ENCODE data around the gene SOWAHC. TPM values are rescaled to one million over a fixed set of nuclear protein-coding genes. Genes with fewer than 3 reads are reported as not detected.

The SOWAHC gene
- total RNA-seq, 1 donor from 2014 or later, result 5.7 TPM

DNA sequence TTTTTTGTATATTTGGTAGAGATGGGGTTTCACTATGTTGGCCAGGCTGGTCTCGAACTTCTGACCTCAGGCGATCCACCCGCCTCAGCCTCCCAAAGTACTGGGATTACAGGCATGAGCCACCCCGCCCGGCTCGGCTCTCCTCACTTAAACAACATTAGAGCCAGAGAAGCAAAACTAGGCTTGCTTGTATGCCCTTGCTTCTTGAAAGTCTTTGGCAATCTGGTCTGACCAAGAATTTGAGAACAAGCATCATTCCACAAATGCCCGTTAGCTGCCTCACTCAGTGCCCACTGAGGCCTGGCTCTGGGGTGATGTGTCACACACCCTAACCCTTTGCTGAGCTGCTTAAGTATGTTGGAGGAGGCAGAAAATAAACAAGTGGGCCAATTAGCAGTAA lies 33.5 kb downstream of the SOWAHC start:
- no peaks in the 10 kb centered on the region for H3K36me3 ChIP-seq
- Mint-ChIP-seq H3K36me3 (no peaks in the 10 kb centered on the region), H3K27me3 (ENCODE audit: insufficient read depth, low read depth) (peaks cover 7% of the 10 kb centered on the region), H3K4me1 (peaks cover 32% of the 10 kb centered on the region), H3K9me3 (no peaks in the 10 kb centered on the region), H3K4me3 (no peak overlapping the region), H3K27ac (no peak overlapping the region)
- H2AFZ ChIP-seq (replicated peaks), result no peak overlapping the region
- no peak for DNase-seq (ENCODE audit: low spot score)
- no peaks in the 10 kb centered on the region for H3K27me3 ChIP-seq
- TF ChIP-seq EZH2phosphoT487 (IDR thresholded peaks at IDR 0.05) (no peak), EZH2 (IDR thresholded peaks at IDR 0.05) (no peak)
- TF ChIP-seq, protein P1, sequence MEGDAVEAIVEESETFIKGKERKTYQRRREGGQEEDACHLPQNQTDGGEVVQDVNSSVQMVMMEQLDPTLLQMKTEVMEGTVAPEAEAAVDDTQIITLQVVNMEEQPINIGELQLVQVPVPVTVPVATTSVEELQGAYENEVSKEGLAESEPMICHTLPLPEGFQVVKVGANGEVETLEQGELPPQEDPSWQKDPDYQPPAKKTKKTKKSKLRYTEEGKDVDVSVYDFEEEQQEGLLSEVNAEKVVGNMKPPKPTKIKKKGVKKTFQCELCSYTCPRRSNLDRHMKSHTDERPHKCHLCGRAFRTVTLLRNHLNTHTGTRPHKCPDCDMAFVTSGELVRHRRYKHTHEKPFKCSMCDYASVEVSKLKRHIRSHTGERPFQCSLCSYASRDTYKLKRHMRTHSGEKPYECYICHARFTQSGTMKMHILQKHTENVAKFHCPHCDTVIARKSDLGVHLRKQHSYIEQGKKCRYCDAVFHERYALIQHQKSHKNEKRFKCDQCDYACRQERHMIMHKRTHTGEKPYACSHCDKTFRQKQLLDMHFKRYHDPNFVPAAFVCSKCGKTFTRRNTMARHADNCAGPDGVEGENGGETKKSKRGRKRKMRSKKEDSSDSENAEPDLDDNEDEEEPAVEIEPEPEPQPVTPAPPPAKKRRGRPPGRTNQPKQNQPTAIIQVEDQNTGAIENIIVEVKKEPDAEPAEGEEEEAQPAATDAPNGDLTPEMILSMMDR (IDR thresholded peaks at IDR 0.05), result no peak
- H3K4me3 ChIP-seq, result no peak overlapping the region
- peaks cover 20% of the 10 kb centered on the region for H3F3A ChIP-seq (ENCODE audit: low read depth)
- H4K20me1 ChIP-seq (ENCODE audit: low read depth), result no peaks in the 10 kb centered on the region
- H3K79me2 ChIP-seq (ENCODE audit: low read depth), result no peaks in the 10 kb centered on the region
- H3K4me2 ChIP-seq, result no peak overlapping the region
- no peak overlapping the region for H3K27ac ChIP-seq
- H3K9ac ChIP-seq, result no peak overlapping the region
- H3K4me1 ChIP-seq, result peaks cover 20% of the 10 kb centered on the region
- no peaks in the 10 kb centered on the region for H3K9me3 ChIP-seq (ENCODE audit: low read depth)

DNA sequence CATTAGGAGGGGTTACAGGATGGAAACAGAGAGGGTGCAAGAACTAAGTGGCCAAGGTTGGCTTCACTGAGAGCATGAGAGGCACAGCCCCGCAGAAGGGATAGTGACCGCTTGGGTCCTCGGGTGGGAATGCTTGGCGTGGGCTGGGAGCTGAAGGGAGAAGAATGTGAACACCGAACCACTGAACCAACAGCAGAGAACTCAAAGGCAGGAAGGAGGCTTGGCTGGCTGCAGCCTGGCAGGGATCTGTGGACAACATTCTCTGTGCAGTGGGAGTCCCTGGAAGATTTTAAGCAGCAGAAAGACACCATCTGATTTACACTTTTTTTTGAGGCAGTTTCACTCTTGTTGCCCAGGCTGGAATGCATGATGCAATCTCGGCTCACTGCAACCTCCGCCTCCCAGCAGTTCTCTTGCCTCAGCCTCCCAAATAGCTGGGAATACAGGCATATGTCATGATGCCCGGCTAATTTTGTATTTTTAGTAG lies 33.9 kb downstream of the SOWAHC start:
- no peaks in the 10 kb centered on the region for H4K20me1 ChIP-seq (ENCODE audit: low read depth)
- H3K79me2 ChIP-seq (ENCODE audit: low read depth), result no peaks in the 10 kb centered on the region
- peaks cover 20% of the 10 kb centered on the region for H3K4me1 ChIP-seq
- Mint-ChIP-seq H3K27me3 (ENCODE audit: insufficient read depth, low read depth) (peaks cover 10% of the 10 kb centered on the region), H3K27ac (no peak overlapping the region), H3K36me3 (no peaks in the 10 kb centered on the region), H3K9me3 (no peaks in the 10 kb centered on the region), H3K4me3 (no peak overlapping the region), H3K4me1 (peaks cover 35% of the 10 kb centered on the region)
- no peak for DNase-seq (ENCODE audit: low spot score)
- H3K27ac ChIP-seq, result no peak overlapping the region
- H3K9ac ChIP-seq, result no peak overlapping the region
- no peaks in the 10 kb centered on the region for H3K9me3 ChIP-seq (ENCODE audit: low read depth)
- no peak overlapping the region for H2AFZ ChIP-seq (replicated peaks)
- no peaks in the 10 kb centered on the region for H3K27me3 ChIP-seq
- no peak for TF ChIP-seq EZH2phosphoT487 (IDR thresholded peaks at IDR 0.05)
- TF ChIP-seq, protein P1 (IDR thresholded peaks at IDR 0.05), result no peak
- TF ChIP-seq EZH2 (IDR thresholded peaks at IDR 0.05), result no peak
- no peak overlapping the region for H3K4me2 ChIP-seq
- no peaks in the 10 kb centered on the region for H3K36me3 ChIP-seq
- peaks cover 20% of the 10 kb centered on the region for H3F3A ChIP-seq (ENCODE audit: low read depth)
- no peak overlapping the region for H3K4me3 ChIP-seq

DNA sequence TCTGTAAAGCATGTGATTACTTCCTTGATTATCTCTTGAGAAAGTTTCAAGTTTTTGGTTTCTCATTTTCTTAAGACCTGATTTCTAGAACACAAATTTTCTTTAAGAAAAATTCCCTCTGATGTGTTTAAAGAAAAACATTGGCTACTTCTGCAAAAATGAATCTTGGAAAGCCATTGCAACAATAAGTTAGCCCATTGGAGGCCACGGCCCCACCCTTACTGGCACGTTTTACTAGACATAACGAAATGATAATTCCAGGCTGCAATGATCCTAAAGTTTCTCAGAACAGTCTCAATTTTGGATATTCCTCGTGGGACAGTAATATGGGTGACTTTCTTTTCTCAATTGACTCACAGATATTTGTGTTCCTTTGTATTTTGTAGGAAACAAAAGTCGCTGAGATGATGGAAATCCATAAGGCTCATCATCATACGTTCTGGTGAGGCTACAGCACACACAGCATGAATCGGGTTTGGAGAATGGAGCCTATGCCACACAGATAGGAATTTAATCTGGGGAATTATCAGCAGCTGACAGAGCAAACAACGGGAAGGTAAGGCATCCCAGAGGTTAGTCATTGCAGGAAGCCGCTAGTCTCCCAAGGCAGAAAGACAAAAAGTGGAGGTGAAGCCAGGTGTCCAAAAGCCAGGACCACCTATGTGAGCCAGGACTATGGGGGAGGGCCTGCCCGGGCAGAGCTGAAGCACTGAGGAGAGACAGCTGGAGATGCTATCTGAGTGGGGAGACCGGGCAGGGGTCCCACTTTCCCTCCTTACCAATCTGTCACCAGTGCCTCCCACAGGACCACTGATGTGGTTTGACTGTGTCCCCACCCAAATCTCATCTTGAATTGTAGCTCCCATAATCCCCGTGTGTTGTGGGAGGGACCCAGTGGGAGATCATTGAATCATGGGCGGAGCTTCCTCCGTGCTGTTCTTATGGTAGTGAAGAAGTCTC lies 35.9 kb downstream of the SOWAHC start:
- Histone ChIP-seq H3K4me2 (no peak overlapping the region), H4K20me1 (ENCODE audit: low read depth) (no peaks in the 10 kb centered on the region), H3K9ac (no peak overlapping the region), H3K9me3 (ENCODE audit: low read depth) (no peaks in the 10 kb centered on the region), H3K36me3 (no peaks in the 10 kb centered on the region), H3F3A (ENCODE audit: low read depth) (peaks cover 10% of the 10 kb centered on the region), H3K79me2 (ENCODE audit: low read depth) (no peaks in the 10 kb centered on the region), H3K4me1 (peaks cover 10% of the 10 kb centered on the region), H3K4me3 (no peak overlapping the region), H3K27me3 (no peaks in the 10 kb centered on the region), H3K27ac (no peak overlapping the region), H2AFZ (replicated peaks) (no peak overlapping the region)
- Mint-ChIP-seq H3K9me3 (no peaks in the 10 kb centered on the region), H3K27ac (no peak overlapping the region), H3K4me1 (peaks cover 32% of the 10 kb centered on the region), H3K27me3 (ENCODE audit: insufficient read depth, low read depth) (peaks cover 10% of the 10 kb centered on the region), H3K4me3 (no peak overlapping the region), H3K36me3 (no peaks in the 10 kb centered on the region)
- TF ChIP-seq EZH2 (IDR thresholded peaks at IDR 0.05) (no peak), EZH2phosphoT487 (IDR thresholded peaks at IDR 0.05) (no peak)
- TF ChIP-seq, protein P1 (IDR thresholded peaks at IDR 0.05), result no peak
- no peak for DNase-seq (ENCODE audit: low spot score)
